ENCODE measurements around the gene ZNF804A.

Gene ZNF804A

GRCh38 chr2:184610891-184611290 is 12.6 kb downstream of the ZNF804A start:
- DNase-seq (ENCODE audit: low read depth, low spot score) = no peak

GRCh38 chr2:184611361-184612085 is 13.2 kb downstream of the ZNF804A start:
- DNase-seq (ENCODE audit: low read depth, low spot score) = no peak

GRCh38 chr2:184620367-184620766 is 22.0 kb downstream of the ZNF804A start:
- DNase-seq (ENCODE audit: low read depth, low spot score) = no peak

- DNase-seq (ENCODE audit: low read depth, low spot score) = no peak
Observed at GRCh38 chr2:184624311-184624710, 26.0 kb downstream of the ZNF804A start.

- DNase-seq (ENCODE audit: low read depth, low spot score) = no peak
Observed at GRCh38 chr2:184628051-184628450, 29.7 kb downstream of the ZNF804A start.

- no peak for DNase-seq (ENCODE audit: low read depth, low spot score)
Observed at GRCh38 chr2:184633726-184634125, 35.4 kb downstream of the ZNF804A start.

GRCh38 chr2:184637781-184638180 is 39.5 kb downstream of the ZNF804A start:
- no peak for DNase-seq (ENCODE audit: low read depth, low spot score)

- no peak for DNase-seq (ENCODE audit: low read depth, low spot score)
Observed at GRCh38 chr2:184644685-184645084, 46.4 kb downstream of the ZNF804A start.

GRCh38 chr2:184646177-184646576 is 47.8 kb downstream of the ZNF804A start:
- DNase-seq (ENCODE audit: low read depth, low spot score) = no peak

GRCh38 chr2:184646593-184646992 is 48.3 kb downstream of the ZNF804A start:
- no peak for DNase-seq (ENCODE audit: low read depth, low spot score)

- no peak for DNase-seq (ENCODE audit: low read depth, low spot score)
Observed at GRCh38 chr2:184654945-184655344, 56.6 kb downstream of the ZNF804A start.

- no peak for DNase-seq (ENCODE audit: low read depth, low spot score)
Observed at GRCh38 chr2:184677171-184677570, 78.8 kb downstream of the ZNF804A start.

- no peak for DNase-seq (ENCODE audit: low read depth, low spot score)
Observed at GRCh38 chr2:184679219-184680018, 81.1 kb downstream of the ZNF804A start.

- DNase-seq (ENCODE audit: low read depth, low spot score) = no peak
Observed at GRCh38 chr2:184680825-184681224, 82.5 kb downstream of the ZNF804A start.

- DNase-seq (ENCODE audit: low read depth, low spot score) = no peak
Observed at GRCh38 chr2:184681642-184682321, 83.5 kb downstream of the ZNF804A start.

- DNase-seq (ENCODE audit: low read depth, low spot score) = no peak
Observed at GRCh38 chr2:184683911-184684310, 85.6 kb downstream of the ZNF804A start.

GRCh38 chr2:184685999-184686841 is 87.9 kb downstream of the ZNF804A start:
- no peak for DNase-seq (ENCODE audit: low read depth, low spot score)

GRCh38 chr2:184689638-184690037 is 91.3 kb downstream of the ZNF804A start:
- DNase-seq (ENCODE audit: low read depth, low spot score) = no peak

GRCh38 chr2:184692141-184692734 is 93.9 kb downstream of the ZNF804A start:
- DNase-seq (ENCODE audit: low read depth, low spot score) = no peak

GRCh38 chr2:184696644-184697043 is 98.3 kb downstream of the ZNF804A start:
- DNase-seq (ENCODE audit: low read depth, low spot score) = no peak

GRCh38 chr2:184698476-184698875 is 100.1 kb downstream of the ZNF804A start:
- no peak for DNase-seq (ENCODE audit: low read depth, low spot score)

Measured in iPS DF 19.7 (cell line).